Fibroblast of lung (primary cell): ENCODE measurements around the gene LGR4. TPM values are rescaled to one million over a fixed set of nuclear protein-coding genes. Genes with fewer than 3 reads are reported as not detected.

Experiments
- DNase-seq, 2 donors: peaks; one replicate each; pipeline versions ENCODE4 v3.0.0 to v3.0.0-alpha.2; 2010; ENCODE audit warnings: low read depth in 2 of 2
- H2AFZ ChIP-seq: 2 replicates; pipeline ENCODE4 v1.5.1; 2012; ENCODE audit warnings: low read length, control low read depth, inconsistent platforms
- H3K27ac ChIP-seq: 2 replicates; pipeline ENCODE4 v1.5.1; 2011; ENCODE audit warnings: low read length, control low read depth; ENCODE audit not compliant: insufficient read depth
- H3K27me3 ChIP-seq: 2 replicates; pipeline ENCODE4 v1.5.1; 2011; ENCODE audit warnings: mild to moderate bottlenecking, low read length; ENCODE audit not compliant: control insufficient read depth, insufficient read depth
- H3K36me3 ChIP-seq: 2 replicates; pipeline ENCODE4 v1.5.1; 2011; ENCODE audit warnings: low read length; ENCODE audit not compliant: control insufficient read depth, insufficient read depth
- H3K4me1 ChIP-seq: 2 replicates; pipeline ENCODE4 v1.5.1; 2011; ENCODE audit warnings: low read length; ENCODE audit not compliant: control insufficient read depth, insufficient read depth; ENCODE audit errors: extremely low read depth
- H3K4me2 ChIP-seq: 2 replicates; pipeline ENCODE4 v1.5.1; 2011; ENCODE audit warnings: low read length, control low read depth; ENCODE audit not compliant: insufficient read depth; ENCODE audit errors: extremely low read depth
- H3K4me3 ChIP-seq, 4 experiments: fragments of 200-600 bp in 1 of 4; sonication (generic) in 1 of 4; replicated peaks in 1 of 4; 2 replicates each; pipeline ENCODE4 v1.5.1; 2011 to 2016; ENCODE audit warnings: low read length in 4 of 4, low read depth in 3 of 4, mild to moderate bottlenecking in 3 of 4, control low read depth in 2 of 4, inconsistent platforms in 1 of 4, mixed read lengths in 1 of 4; ENCODE audit not compliant: insufficient read depth in 1 of 4; ENCODE audit errors: control extremely low read depth in 1 of 4
- H3K79me2 ChIP-seq: 2 replicates; pipeline ENCODE4 v1.5.1; 2012; ENCODE audit warnings: mild to moderate bottlenecking, low read length, inconsistent platforms; ENCODE audit not compliant: control insufficient read depth, insufficient read depth
- H3K9ac ChIP-seq: 2 replicates; pipeline ENCODE4 v1.5.1; 2011; ENCODE audit warnings: mild to moderate bottlenecking, low read length, control low read depth; ENCODE audit not compliant: insufficient read depth
- H3K9me3 ChIP-seq: 2 replicates; pipeline ENCODE4 v1.5.1; 2012; ENCODE audit warnings: low read depth, low read length; ENCODE audit not compliant: control insufficient read depth, insufficient read depth
- H4K20me1 ChIP-seq: 2 replicates; pipeline ENCODE4 v1.5.1; 2011; ENCODE audit warnings: low read length; ENCODE audit not compliant: control insufficient read depth, insufficient read depth; ENCODE audit errors: extremely low read depth
- CTCF ChIP-seq, 2 donors: IDR thresholded peaks in 1 of 2; conservative IDR thresholded peaks in 1 of 2; 1 replicate in 1 of 2; 2 replicates in 1 of 2; pipeline ENCODE4 v1.5.1; 2011 to 2012; ENCODE audit warnings: low read length in 2 of 2, control low read depth in 1 of 2, inconsistent platforms in 1 of 2, low read depth in 1 of 2, mild to moderate bottlenecking in 1 of 2
- EZH2 ChIP-seq: IDR thresholded peaks from 2 replicates; pipeline ENCODE4 v1.5.1; 2012; ENCODE audit warnings: low read length, control low read depth, mild to moderate bottlenecking; ENCODE audit errors: missing control alignments
- polyA plus RNA-seq, 2 donors: library from polyadenylated mRNA; depleted of rRNA in 1 of 2; stranded (reverse) in 1 of 2; unstranded in 1 of 2; fragments of >200 nt; gene quantifications; 2 replicates each; pipeline ENCODE4 v1.2.1, GENCODE V29; 2011 to 2012; ENCODE audit warnings: missing spikeins in 1 of 2
- total RNA-seq: library from RNA; depleted of rRNA; stranded (reverse); fragments of >200 nt; gene quantifications from 2 replicates; pipeline ENCODE4 v1.2.1, GENCODE V29; 2014

LGR4 gene
- total and polyA plus RNA-seq, 2 donors (not counting 1 experiment from before 2014, with no cell fraction given), result 6.4 to 8.8 TPM

DNA sequence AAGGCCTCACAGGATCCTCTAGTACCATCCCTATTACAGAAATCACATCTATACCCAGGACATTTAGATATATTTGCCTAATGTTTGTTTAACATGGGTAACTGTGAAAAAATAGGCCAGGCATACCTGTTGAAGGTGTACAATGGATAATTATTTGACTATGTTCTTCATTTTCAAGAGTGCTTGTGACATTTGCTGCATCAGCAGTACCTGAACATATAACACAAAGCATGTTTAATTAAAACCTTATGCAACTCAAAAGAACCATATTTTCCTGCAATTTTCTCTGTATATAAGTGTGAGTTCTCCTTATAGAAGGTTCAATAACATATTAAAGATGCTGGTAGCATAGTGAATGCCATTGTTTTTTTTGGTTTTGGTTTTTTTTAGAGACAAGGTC is 101.1 kb downstream of the LGR4 start:
- no peaks in the 10 kb centered on the region for H4K20me1 ChIP-seq
- H3K4me1 ChIP-seq, result peaks cover 8% of the 10 kb centered on the region
- H2AFZ ChIP-seq, result no peak overlapping the region
- TF ChIP-seq CTCF (conservative IDR thresholded peaks at IDR 0.05 in 1 of 2, IDR thresholded peaks at IDR 0.05 in 1 of 2; ENCODE audit: low read depth in 1 of 2, low read length in 2 of 2), result no peak
- TF ChIP-seq EZH2, result no peak
- no peaks in the 10 kb centered on the region for H3K79me2 ChIP-seq
- no peak for DNase-seq
- no peak overlapping the region for H3K27ac ChIP-seq
- H3K9me3 ChIP-seq, result no peaks in the 10 kb centered on the region
- no peaks in the 10 kb centered on the region for H3K27me3 ChIP-seq
- H3K36me3 ChIP-seq, result no peaks in the 10 kb centered on the region
- no peak overlapping the region for H3K4me2 ChIP-seq
- no peak overlapping the region for H3K4me3 ChIP-seq
- no peak overlapping the region for H3K9ac ChIP-seq

GRCh38 chr11:27370374-27370773 is 102.2 kb downstream of the LGR4 start:
- H3K4me3 ChIP-seq, result no peak overlapping the region
- DNase-seq, result peak in 1 of 2 donors; percentile 57
- peak overlapping the region; percentile 64 for H2AFZ ChIP-seq
- no peaks in the 10 kb centered on the region for H3K36me3 ChIP-seq
- no peaks in the 10 kb centered on the region for H3K9me3 ChIP-seq
- H3K27me3 ChIP-seq, result no peaks in the 10 kb centered on the region
- peaks cover 8% of the 10 kb centered on the region for H3K4me1 ChIP-seq
- no peak overlapping the region for H3K9ac ChIP-seq
- TF ChIP-seq CTCF (conservative IDR thresholded peaks at IDR 0.05 in 1 of 2, IDR thresholded peaks at IDR 0.05 in 1 of 2; ENCODE audit: low read depth in 1 of 2, low read length in 2 of 2) (no peak), EZH2 (no peak)
- H4K20me1 ChIP-seq, result no peaks in the 10 kb centered on the region
- no peaks in the 10 kb centered on the region for H3K79me2 ChIP-seq
- H3K27ac ChIP-seq, result no peak overlapping the region
- H3K4me2 ChIP-seq, result no peak overlapping the region

GRCh38 chr11:27367881-27368280 is 104.7 kb downstream of the LGR4 start:
- Histone ChIP-seq H3K9ac (no peak overlapping the region), H3K4me3 (no peak overlapping the region), H2AFZ (no peak overlapping the region), H3K27me3 (no peaks in the 10 kb centered on the region), H3K36me3 (no peaks in the 10 kb centered on the region), H3K27ac (no peak overlapping the region), H3K9me3 (no peaks in the 10 kb centered on the region), H3K4me2 (no peak overlapping the region), H4K20me1 (no peaks in the 10 kb centered on the region), H3K4me1 (peaks cover 11% of the 10 kb centered on the region), H3K79me2 (no peaks in the 10 kb centered on the region)
- TF ChIP-seq CTCF (conservative IDR thresholded peaks at IDR 0.05 in 1 of 2, IDR thresholded peaks at IDR 0.05 in 1 of 2; ENCODE audit: low read depth in 1 of 2, low read length in 2 of 2) (no peak), EZH2 (no peak)
- DNase-seq, result no peak
